ENCODE data around the gene AGAP9.
"Not testable (repeated sequence)": the region's sequence is repeated elsewhere in the genome, so short reads cannot be mapped to it uniquely, and the experiment has no call there.

DNA sequence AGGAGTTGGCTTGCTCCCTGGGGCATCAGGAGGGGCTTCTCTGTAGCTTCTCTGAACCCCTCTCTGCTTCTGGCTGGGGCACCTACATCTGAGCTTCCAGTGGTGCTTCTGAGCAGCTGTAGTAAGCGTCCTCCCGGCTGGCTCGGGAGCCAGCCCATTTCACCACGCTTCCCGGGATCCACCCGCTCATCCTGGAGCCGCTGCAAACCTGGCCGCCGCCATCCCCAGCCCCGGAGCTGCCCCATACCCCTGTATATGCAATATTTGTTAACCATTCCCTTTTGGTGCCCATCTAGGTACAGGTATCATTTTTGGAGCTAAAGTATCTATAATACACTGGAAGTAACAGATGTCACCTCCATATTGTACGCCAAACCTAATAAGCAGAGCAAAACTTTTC is 38.7 kb downstream of the AGAP9 start:
- not testable (repeated sequence) for TF ChIP-seq EZH2 (IDR thresholded peaks at IDR 0.05; ENCODE audit: insufficient read depth, poor library complexity, severe bottlenecking); EZH2phosphoT487 (IDR thresholded peaks at IDR 0.05; ENCODE audit: insufficient read depth, low read depth)

Measured in GM23248 (cell line).